ENCODE results near the gene ZNF584.
"Not testable (repeated sequence)": the region's sequence is repeated elsewhere in the genome, so short reads cannot be mapped to it uniquely, and the experiment has no call there.

- TF ChIP-seq CTCF, EZH2phosphoT487, EZH2 (IDR thresholded peaks at IDR 0.05): not testable (repeated sequence)
These were observed 40.4 kb downstream of the ZNF584 start for GRCh38 chr19:58448860-58449259.
